Activated CD8-positive, alpha-beta memory T cell treated with anti-CD3 and anti-CD28 coated beads for 48 hours (primary cell): ENCODE measurements around the gene PAGE3.

ENCODE experiments used
- DNase-seq, 3 experiments: peaks; one replicate each; pipeline ENCODE4 v3.0.0-alpha.2; 2020; ENCODE audit warnings: low read depth in 2 of 3, low spot score in 2 of 3

Gene PAGE3

DNA sequence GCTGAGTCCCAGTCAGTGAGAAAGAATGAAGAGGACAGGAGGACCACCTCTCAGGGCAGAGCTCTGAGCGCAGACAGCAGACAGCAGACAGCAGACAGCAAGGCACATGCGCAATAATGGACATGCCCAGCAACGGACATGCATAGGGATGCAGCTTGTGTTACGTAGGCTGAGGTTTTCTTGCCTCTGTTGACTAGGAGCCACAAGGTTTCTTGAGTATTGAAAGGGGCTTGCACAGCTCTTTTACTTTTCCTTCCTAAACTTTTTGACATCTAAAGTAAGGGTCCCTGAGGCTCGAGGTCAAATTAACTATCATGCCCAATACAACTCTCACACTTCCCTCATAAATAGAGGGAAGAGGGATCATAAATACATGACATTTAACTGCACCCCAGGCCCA is at the start of gene PAGE3:
TSS of gene PAGE3 (minus strand) at position 101 of the 400 bp plus-strand sequence. CDS start 1,013 bp downstream, outside the sequence.
- DNase-seq = no peak

DNA sequence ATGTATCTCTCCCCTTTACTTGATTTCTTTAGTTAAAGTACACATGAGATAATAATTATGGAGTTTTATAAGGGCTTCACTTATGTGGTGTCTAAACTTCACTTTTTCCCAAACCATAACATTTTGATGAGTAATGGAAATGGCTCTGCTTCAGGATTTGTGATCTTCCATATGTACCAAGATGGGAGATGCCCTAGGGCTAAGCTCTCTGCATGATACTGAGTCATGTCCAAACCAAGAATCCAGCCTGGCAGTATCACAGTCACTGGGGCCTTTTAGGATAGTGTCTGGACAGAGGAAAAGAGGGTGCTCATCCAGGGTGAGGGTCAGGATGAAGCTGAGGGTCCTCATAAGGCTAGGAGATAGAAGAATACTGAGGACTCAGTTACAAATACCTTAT is 47.9 kb upstream of the PAGE3 start:
- DNase-seq = no peak

- DNase-seq = no peak
These were observed 26.2 kb upstream of the PAGE3 start for GRCh38 chrX:55290963-55291362.

GRCh38 chrX:55279832-55280231 is 15.1 kb upstream of the PAGE3 start:
- no peak for DNase-seq

- DNase-seq = no peak
These were observed 3.9 kb downstream of the PAGE3 start for GRCh38 chrX:55260806-55261205.

GRCh38 chrX:55253528-55253927 is 11.2 kb downstream of the PAGE3 start:
- DNase-seq = no peak

DNA sequence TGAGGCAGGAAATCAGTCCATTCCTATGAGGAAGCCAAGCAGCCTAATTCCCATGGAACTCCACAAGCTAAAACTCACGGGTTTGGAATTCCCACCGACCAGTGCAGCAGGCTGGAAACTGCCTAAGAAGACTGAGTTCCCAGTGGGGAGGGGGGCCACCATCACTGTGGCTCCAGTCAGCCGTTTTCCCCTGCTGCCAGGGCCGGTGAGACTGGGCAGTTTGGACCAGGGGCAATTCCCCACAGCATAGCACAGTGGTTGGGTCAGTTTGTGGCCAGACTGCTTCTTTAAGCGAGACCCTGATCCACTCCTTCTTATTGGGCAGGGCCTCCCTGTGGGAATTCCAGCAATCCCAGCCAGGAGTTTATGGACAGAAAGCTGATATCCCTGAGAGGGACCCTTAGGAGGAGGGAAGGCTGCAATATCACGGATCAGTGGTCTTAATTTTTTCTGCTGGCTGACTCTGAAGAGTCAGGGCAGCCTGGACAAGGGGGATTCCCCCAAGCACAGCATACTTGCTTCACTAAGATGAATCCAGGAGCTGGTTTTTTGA is 23.9 kb downstream of the PAGE3 start:
- DNase-seq = no peak

- no peak for DNase-seq
These were observed 44.5 kb downstream of the PAGE3 start, which contains the start of gene PAGE5 for GRCh38 chrX:55220119-55220794. Gene PAGE5 (plus strand): TSS chrX:55220346. CDS start chrX:55221383, 1,037 bp downstream.

GRCh38 chrX:55213381-55213780 is 51.3 kb downstream of the PAGE3 start:
- DNase-seq = no peak

DNA sequence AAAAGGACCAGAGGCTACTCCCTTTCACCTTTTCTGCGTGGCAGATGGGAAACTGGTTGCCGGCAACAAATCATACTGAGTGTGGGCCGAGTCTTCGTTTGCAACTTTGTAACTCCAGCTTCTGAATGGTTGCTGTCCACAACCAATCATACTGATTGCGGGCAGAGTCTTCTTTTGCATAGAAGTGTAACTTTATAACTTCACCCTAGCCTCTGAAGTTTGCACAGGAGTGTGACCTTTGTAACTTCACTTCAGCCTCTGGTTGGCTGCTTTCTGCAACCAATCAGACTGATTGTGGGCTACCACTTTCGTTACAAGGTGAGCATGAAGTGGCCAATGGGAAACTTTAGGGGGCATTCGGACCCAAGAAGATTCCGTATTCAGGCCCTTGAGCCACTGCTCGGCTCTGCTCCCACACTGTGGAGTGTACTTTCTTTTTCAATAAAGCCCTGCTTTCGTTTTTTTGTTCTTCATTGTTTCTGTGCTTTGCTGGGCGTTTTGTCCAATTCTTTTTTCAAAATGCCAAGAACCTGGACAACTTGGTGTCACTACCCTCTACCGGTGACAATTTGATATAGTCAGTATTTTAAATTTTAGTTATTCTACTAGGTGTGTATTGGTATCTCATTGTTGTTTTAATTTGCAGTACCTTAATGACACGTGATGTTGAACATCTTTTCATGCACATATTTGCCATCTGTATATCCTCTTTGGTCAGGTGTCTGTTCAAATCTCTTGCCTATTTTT is 53.6 kb downstream of the PAGE3 start:
- no peak for DNase-seq
